Endothelial cell of umbilical vein (primary cell): ENCODE data around the gene PLEKHA7.
"Not testable (repeated sequence)": the region's sequence is repeated elsewhere in the genome, so short reads cannot be mapped to it uniquely, and the experiment has no call there.

Experiments used
- CTCF ChIP-seq, 2 donors: IDR thresholded peaks; 1 replicate in 1 of 2; 2 replicates in 1 of 2; pipeline ENCODE4 v1.5.1; 2011; ENCODE audit warnings: low read length in 2 of 2, mild to moderate bottlenecking in 2 of 2, moderate library complexity in 2 of 2, control low read depth in 1 of 2, inconsistent platforms in 1 of 2, low read depth in 1 of 2; ENCODE audit not compliant: insufficient read depth in 1 of 2; ENCODE audit errors: extremely low read depth in 1 of 2
- EZH2 ChIP-seq: IDR thresholded peaks from 2 replicates; pipeline ENCODE4 v1.6.1; 2012; ENCODE audit warnings: borderline replicate concordance, low read depth, mild to moderate bottlenecking, moderate library complexity, low read length, inconsistent platforms; ENCODE audit not compliant: severe bottlenecking
- FOS ChIP-seq: IDR thresholded peaks from 2 replicates; pipeline ENCODE4 v1.6.1; 2011; ENCODE audit warnings: mild to moderate bottlenecking, low read length, moderate library complexity, borderline replicate concordance; ENCODE audit not compliant: insufficient read depth
- GATA2 ChIP-seq: IDR thresholded peaks from 2 replicates; pipeline ENCODE4 v1.7.0; 2011; ENCODE audit warnings: low read depth, mild to moderate bottlenecking, moderate library complexity, mixed read lengths, low read length; ENCODE audit not compliant: insufficient read length, insufficient read depth
- JUN ChIP-seq: IDR thresholded peaks from 2 replicates; pipeline ENCODE4 v1.6.1; 2011; ENCODE audit warnings: borderline replicate concordance, low read depth; ENCODE audit not compliant: insufficient read length, insufficient read depth
- MAX ChIP-seq: IDR thresholded peaks from 2 replicates; pipeline ENCODE4 v1.6.1; 2011; ENCODE audit not compliant: insufficient read depth, insufficient read length
- MYC ChIP-seq: IDR thresholded peaks from one replicate; pipeline ENCODE4 v1.6.1; 2011; ENCODE audit warnings: mild to moderate bottlenecking, low read depth, low read length
- POLR2A ChIP-seq: IDR thresholded peaks from 2 replicates; pipeline ENCODE4 v1.6.1; 2012; ENCODE audit warnings: low read depth, mild to moderate bottlenecking, control low read depth, low read length
- POLR2AphosphoS5 ChIP-seq: IDR thresholded peaks from 2 replicates; pipeline ENCODE4 v1.6.1; 2012; ENCODE audit warnings: low read depth, mild to moderate bottlenecking, control low read depth, low read length, moderate library complexity; ENCODE audit not compliant: insufficient read depth

- TF ChIP-seq CTCF (IDR thresholded peaks at IDR 0.05; ENCODE audit: extremely low read depth in 1 of 2, insufficient read depth in 1 of 2, low read depth in 1 of 2, low read length in 2 of 2); MYC; EZH2; POLR2AphosphoS5; POLR2A; MAX; JUN; FOS; GATA2: not testable (repeated sequence)
Measured at GRCh38 chr11:16962589-16962988, 51.6 kb downstream of the PLEKHA7 start.
